ENCODE measurements around the gene SCRT2.

Gene SCRT2

GRCh38 chr20:692044-692443, 16.4 kb upstream of the SCRT2 start:
- no peak for TF ChIP-seq CTCF (IDR thresholded peaks at IDR 0.05; ENCODE audit: extremely low read depth, missing control alignments)

GRCh38 chr20:689947-690346, 14.3 kb upstream of the SCRT2 start:
- TF ChIP-seq CTCF (IDR thresholded peaks at IDR 0.05; ENCODE audit: extremely low read depth, missing control alignments), result no peak
- no peak for DNase-seq (ENCODE audit: low spot score)

More at GRCh38 chr20:692044-692443, 16.4 kb upstream of the SCRT2 start:
- no peak for DNase-seq (ENCODE audit: low spot score)

GRCh38 chr20:689348-689747, 13.7 kb upstream of the SCRT2 start:
- DNase-seq (ENCODE audit: low spot score), result no peak
- TF ChIP-seq CTCF (IDR thresholded peaks at IDR 0.05; ENCODE audit: extremely low read depth, missing control alignments), result no peak

- DNase-seq (ENCODE audit: low spot score), result no peak
- TF ChIP-seq CTCF (IDR thresholded peaks at IDR 0.05; ENCODE audit: extremely low read depth, missing control alignments), result no peak
These were observed 13.2 kb upstream of the SCRT2 start for GRCh38 chr20:688809-689212.

- TF ChIP-seq CTCF (IDR thresholded peaks at IDR 0.05; ENCODE audit: extremely low read depth, missing control alignments), result no peak
These were observed 12.0 kb upstream of the SCRT2 start for GRCh38 chr20:687468-688203.

GRCh38 chr20:684676-685319, 9.2 kb upstream of the SCRT2 start:
- no peak for DNase-seq (ENCODE audit: low spot score)

More at GRCh38 chr20:687468-688203, 12.0 kb upstream of the SCRT2 start:
- no peak for DNase-seq (ENCODE audit: low spot score)

More at GRCh38 chr20:684676-685319, 9.2 kb upstream of the SCRT2 start:
- no peak for TF ChIP-seq CTCF (IDR thresholded peaks at IDR 0.05; ENCODE audit: extremely low read depth, missing control alignments)

Data from GM20000 (cell line).